Activated CD8-positive, alpha-beta memory T cell treated with anti-CD3 and anti-CD28 coated beads for 24 hours (primary cell): Measurements from ENCODE around the gene EPHA8.

Experiments
- DNase-seq: peaks from one replicate; pipeline ENCODE4 v3.0.0-alpha.2; 2020

Gene EPHA8

GRCh38 chr1:22562584-22563583 lies at the start of gene EPHA8:
TSS of gene EPHA8 (plus strand) at chr1:22563489. CDS start at chr1:22563636, 147 bp downstream.
- DNase-seq, result no peak

- no peak for DNase-seq
Observed at GRCh38 chr1:22516906-22517571, 46.2 kb upstream of the EPHA8 start.

- DNase-seq, result no peak
Observed at GRCh38 chr1:22517956-22518355, 45.3 kb upstream of the EPHA8 start.

- no peak for DNase-seq
Observed at GRCh38 chr1:22518379-22518778, 44.9 kb upstream of the EPHA8 start.

- DNase-seq, result no peak
Observed at GRCh38 chr1:22520871-22521270, 42.4 kb upstream of the EPHA8 start.

- DNase-seq, result no peak
Observed at GRCh38 chr1:22521692-22522091, 41.6 kb upstream of the EPHA8 start.

- no peak for DNase-seq
Observed at GRCh38 chr1:22522221-22522743, 41.0 kb upstream of the EPHA8 start.

- DNase-seq, result no peak
Observed at GRCh38 chr1:22524481-22524880, 38.8 kb upstream of the EPHA8 start.

GRCh38 chr1:22525211-22525610 lies 38.1 kb upstream of the EPHA8 start:
- no peak for DNase-seq

GRCh38 chr1:22525646-22526045 lies 37.6 kb upstream of the EPHA8 start:
- DNase-seq, result no peak

GRCh38 chr1:22526098-22526497 lies 37.2 kb upstream of the EPHA8 start:
- no peak for DNase-seq

- no peak for DNase-seq
Observed at GRCh38 chr1:22526677-22527076, 36.6 kb upstream of the EPHA8 start.

GRCh38 chr1:22527122-22527521 lies 36.2 kb upstream of the EPHA8 start:
- DNase-seq, result no peak

- DNase-seq, result no peak
Observed at GRCh38 chr1:22527555-22528296, 35.6 kb upstream of the EPHA8 start.

GRCh38 chr1:22528451-22528850 lies 34.8 kb upstream of the EPHA8 start:
- no peak for DNase-seq

GRCh38 chr1:22529901-22530621 lies 33.2 kb upstream of the EPHA8 start:
- DNase-seq, result no peak

- no peak for DNase-seq
Observed at GRCh38 chr1:22530715-22531114, 32.6 kb upstream of the EPHA8 start.

- DNase-seq, result no peak
Observed at GRCh38 chr1:22531251-22531650, 32.0 kb upstream of the EPHA8 start.

- no peak for DNase-seq
Observed at GRCh38 chr1:22533244-22533895, 29.9 kb upstream of the EPHA8 start.

GRCh38 chr1:22534951-22535350 lies 28.3 kb upstream of the EPHA8 start:
- DNase-seq, result no peak

- DNase-seq, result no peak
Observed at GRCh38 chr1:22535399-22535798, 27.9 kb upstream of the EPHA8 start.

GRCh38 chr1:22536506-22536905 lies 26.8 kb upstream of the EPHA8 start:
- DNase-seq, result no peak
